ENCODE measurements around the gene RPN1.
"Not testable (repeated sequence)": the region's sequence is repeated elsewhere in the genome, so short reads cannot be mapped to it uniquely, and the experiment has no call there.

RPN1 gene

DNA sequence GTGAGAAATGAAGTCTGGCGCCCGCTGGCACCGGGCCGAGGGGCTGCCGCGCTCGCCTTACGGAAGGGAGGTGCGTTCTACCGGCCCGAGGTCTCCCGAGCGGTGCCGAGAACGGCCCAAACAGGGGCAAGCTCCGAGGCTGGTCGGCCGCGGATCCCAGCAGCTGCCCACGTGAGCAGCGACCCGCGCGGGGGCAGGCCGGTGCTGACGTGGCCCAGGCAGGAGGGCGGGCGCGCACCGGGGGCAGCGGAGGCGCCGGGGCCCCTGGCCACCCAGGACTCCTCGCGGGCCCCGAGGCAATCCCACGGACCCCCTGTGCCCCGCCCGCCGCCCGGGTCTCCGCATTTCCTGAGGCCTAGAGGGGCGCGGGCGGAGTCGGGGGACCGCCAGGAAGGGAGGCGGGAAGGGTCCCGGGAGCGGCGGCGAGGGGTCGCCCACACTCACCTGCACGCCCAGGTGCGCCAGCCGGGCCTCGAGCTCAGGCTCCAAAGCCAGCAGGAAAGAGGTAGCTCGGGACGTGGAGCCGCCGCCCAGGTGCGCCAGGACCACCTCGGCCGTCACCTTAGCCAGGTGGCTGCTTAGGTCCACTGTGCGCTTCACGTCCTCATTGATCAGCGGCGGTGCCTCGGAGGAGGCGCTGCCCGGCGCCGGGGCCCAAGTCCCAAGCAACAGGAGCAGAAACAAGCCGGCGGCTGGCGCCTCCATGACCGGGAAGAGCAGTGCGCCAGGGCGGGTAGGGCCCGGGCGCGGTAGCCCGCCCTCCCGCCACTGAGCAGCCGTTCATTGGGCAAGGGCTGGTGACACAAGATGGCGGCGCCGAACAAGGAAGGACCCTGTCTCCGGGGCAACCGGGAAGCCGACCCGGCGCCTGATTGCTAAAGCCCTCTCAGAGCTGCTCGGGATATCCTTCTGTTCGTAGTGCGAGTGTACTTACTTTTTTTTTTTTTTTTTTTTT lies at the start of gene RPN1:
Gene RPN1 (minus strand): TSS at position 723 of the 955 bp plus-strand sequence. CDS start 18 bp downstream, at position 705.
- DNase-seq (ENCODE audit: low read depth), result peak; percentile 81

GRCh38 chr3:128698211-128699047 lies 47.8 kb upstream of the RPN1 start:
- no peak for DNase-seq (ENCODE audit: low read depth)

DNA sequence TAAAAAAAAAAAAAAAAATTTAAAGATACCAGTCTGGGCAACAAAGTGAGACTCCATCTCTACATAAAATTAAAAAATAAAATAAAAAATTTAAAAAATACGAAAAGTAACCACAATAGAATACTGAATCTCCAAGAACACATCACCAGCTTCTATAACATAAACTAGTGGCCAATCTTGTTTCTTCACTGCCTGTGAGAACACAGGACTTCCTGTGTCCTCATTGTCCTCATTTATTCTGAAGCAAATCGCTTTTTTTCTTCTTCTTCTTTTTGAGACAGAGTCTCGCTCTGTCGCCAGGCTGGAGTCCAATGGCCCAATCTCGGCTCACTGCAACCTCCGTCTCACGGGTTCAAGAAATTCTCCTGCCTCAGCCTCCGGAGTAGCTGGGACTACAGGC lies 46.7 kb upstream of the RPN1 start:
- no peak for DNase-seq (ENCODE audit: low read depth)

DNA sequence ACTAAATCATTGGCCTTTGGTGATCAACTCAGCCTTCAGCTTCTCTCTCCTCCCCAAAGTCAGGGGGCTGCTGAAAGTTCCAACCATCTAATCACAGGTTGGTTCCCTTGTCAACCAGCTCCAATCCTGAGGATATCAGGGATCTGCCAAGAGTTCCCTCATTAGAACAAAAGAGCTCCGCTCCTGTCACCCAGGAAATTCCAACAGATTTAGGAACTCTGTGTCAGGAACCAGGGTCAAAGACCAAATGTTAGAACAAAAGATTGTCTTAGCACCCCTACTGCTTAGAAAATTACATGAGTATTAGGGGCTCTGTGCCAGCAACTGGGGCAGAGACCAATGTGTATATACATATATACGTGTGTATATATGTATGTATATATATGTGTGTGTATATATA lies 43.1 kb upstream of the RPN1 start:
- no peak for DNase-seq (ENCODE audit: low read depth)

DNA sequence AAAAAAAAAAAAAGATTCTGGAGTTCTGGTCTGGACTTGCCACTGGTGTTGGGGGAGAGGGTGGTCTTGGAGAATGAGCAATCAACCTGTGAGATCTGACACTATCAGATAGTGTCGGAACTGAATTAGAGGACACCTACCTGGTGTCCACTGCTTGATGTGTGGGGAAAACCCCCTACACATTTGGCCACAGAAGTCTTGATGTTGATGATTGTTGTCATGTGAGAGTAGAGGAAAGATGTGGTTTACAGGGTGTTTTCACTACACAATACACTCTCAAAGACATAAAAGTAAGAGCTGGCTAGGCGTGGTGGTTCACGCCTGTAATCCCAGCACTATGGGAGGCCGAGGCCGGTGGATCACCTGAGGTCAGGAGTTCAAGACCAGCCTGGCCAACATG lies 38.4 kb upstream of the RPN1 start:
- no peak for DNase-seq (ENCODE audit: low read depth)

- DNase-seq (ENCODE audit: low read depth), result no peak
Observed at GRCh38 chr3:128686465-128686864, 35.8 kb upstream of the RPN1 start.

DNA sequence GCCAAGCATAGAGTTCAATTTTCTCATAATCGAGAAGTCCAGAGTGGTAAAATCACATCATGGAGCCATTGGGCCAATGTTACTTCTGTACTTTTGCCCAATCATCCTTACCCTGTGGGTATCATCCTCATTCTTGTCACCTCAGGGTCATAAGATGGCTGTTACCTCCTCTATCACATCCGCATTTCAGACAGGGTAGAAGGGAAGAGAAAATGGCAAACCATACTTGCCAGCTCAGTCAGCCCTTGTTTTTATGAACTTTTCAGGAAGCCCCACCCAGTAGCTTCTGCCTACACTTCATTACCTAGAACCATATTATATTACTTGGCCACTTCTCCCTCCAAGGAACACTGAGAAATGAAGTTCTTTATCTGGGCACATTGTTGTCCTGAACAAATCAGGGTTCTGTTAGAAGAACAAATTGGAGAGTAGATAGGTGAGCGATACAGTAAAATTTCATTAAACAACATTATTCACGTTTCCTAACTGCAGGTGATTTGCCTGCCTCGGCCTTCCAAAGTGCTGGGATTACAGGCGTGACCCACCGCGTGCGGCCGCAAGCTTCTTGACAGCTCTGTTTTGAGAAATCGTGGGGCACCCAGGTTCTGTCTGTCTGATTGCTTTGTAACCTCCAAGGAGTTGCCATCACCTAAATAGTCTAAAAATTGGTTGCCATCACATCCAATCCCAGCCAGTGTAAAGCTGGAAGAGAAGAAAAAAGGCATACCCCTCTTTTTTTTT lies 34.5 kb upstream of the RPN1 start:
- DNase-seq (ENCODE audit: low read depth), result no peak

- DNase-seq (ENCODE audit: low read depth), result no peak
Observed at GRCh38 chr3:128683957-128684356, 33.3 kb upstream of the RPN1 start.

DNA sequence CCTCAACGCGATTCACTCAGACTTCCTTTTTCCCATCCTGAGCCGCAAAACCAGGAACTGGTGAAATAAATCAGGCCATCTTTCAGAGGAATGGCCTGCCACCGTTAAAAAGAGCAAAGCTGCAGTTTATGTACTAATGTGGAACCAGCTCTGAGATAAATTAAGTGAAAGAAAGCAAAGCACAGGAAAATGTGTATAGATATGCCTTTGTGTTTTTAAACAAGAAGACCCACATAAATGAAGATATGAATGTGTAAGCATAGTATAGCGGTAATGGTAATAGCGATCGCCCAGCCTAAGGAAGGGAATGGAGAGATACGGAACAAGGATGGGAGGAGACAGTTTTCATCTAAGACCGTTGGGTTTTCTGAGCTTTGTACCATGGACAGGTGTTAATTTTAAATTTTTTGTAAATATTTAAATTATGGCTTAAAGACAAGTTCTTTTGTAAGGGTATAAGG lies 30.8 kb upstream of the RPN1 start:
- DNase-seq (ENCODE audit: low read depth), result no peak

- peak; percentile 90 for DNase-seq (ENCODE audit: low read depth)
Observed at GRCh38 chr3:128680603-128681368, 30.2 kb upstream of the RPN1 start.

DNA sequence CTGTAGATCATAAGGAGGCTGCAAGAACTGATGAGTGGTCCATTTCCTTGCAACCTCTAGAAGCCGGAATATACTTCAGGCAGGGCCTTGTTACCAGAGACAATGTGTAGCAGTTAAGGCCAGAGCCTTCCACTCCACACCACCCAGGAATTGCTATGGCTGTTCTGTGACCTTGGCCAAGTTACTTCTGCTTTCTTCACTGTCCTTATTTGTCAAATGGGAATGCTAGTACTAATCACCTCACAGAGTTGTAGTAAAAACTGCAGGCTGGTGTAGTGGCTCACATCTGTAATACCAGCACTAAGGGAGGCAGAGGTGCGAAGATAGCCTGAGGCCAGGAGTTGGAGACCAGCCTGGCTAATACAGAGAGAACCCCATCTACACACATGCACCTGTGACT lies 28.7 kb upstream of the RPN1 start:
- no peak for DNase-seq (ENCODE audit: low read depth)

- not testable (repeated sequence) for DNase-seq (ENCODE audit: low read depth)
Observed at GRCh38 chr3:128675802-128676201, 25.2 kb upstream of the RPN1 start.

DNA sequence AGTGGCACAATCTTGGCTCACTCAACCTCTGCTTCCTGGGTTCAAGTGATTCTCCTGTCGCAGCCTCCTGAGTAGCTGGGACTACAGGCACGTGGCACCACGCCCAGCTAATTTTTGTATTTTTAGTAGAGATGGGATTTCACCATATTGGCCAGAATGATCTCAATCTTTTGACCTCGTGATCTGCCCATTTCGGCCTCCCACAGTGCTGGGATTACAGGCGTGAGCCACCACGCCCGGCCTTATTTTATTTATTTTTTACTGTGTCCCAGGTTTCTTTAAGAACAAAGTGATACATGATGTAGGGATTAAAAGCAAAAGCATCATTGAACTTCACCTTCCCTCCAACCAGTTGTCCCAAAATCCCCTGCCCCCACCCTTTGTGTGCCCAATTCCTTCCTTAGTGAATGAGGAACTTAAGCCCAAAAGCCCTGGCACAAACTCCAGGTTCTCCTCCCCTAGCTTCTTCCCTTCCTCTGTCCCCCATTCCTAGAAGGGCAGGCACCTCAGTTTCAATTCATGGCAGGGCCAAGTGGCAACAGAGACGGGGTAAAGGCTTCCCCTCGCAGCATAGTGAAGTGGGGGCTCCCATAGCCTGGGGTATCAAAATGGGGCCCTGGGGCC lies 23.7 kb upstream of the RPN1 start:
- DNase-seq (ENCODE audit: low read depth), result no peak

- DNase-seq (ENCODE audit: low read depth), result no peak
Observed at GRCh38 chr3:128667641-128668040, 17.0 kb upstream of the RPN1 start.

DNA sequence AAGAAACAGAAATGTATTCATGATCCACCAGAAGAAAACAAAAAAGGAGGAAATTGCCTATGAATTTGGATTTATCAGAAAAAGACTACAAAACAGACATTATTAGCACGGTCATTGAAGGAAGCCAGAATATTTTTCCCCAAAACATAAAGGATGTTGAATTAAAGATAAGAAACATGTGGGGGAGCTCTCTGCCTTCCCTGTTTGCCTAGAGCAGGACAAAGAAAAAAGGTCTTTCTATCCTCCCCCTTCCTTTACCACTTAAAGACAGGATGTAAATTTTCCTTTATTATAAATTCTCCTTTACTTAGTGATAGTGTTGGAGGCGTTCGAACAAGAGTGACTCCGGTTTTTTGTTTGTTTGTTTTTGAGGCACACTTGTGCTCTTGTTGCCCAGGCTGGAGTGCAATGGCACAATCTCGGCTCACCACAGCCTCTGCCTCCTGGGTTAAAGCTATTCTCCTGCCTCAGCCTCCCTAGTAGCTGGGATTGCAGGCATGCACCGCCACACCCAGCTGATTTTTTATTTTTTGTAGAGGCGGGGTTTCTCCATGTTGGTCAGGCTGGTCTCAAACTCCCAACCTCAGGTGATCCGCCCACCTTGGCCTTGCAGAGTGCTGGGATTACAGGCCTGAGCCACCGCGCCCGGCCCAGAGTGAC lies 14.9 kb upstream of the RPN1 start:
- no peak for DNase-seq (ENCODE audit: low read depth)

DNA sequence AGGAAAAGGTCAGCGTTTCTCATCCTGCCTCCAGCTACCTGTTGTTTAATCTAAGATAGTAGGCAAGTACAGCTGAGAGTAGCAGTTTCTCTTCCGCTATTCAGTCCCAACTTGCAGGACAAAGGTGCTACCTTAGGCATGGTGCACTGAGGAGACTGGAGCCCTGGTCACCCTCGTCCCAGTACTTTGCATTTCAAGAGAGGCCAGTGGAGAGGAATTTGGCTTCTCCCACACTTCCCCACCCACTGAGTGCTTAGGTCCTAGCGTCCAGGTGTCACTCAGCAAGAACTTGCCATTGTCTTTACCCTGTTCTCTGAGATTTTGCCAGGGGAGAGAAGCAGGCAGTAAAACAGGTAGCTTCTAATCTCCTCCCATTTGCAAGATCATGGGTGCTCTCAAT lies 12.5 kb upstream of the RPN1 start:
- no peak for DNase-seq (ENCODE audit: low read depth)

- DNase-seq (ENCODE audit: low read depth), result no peak
Observed at GRCh38 chr3:128655531-128655930, 4.9 kb upstream of the RPN1 start.

DNA sequence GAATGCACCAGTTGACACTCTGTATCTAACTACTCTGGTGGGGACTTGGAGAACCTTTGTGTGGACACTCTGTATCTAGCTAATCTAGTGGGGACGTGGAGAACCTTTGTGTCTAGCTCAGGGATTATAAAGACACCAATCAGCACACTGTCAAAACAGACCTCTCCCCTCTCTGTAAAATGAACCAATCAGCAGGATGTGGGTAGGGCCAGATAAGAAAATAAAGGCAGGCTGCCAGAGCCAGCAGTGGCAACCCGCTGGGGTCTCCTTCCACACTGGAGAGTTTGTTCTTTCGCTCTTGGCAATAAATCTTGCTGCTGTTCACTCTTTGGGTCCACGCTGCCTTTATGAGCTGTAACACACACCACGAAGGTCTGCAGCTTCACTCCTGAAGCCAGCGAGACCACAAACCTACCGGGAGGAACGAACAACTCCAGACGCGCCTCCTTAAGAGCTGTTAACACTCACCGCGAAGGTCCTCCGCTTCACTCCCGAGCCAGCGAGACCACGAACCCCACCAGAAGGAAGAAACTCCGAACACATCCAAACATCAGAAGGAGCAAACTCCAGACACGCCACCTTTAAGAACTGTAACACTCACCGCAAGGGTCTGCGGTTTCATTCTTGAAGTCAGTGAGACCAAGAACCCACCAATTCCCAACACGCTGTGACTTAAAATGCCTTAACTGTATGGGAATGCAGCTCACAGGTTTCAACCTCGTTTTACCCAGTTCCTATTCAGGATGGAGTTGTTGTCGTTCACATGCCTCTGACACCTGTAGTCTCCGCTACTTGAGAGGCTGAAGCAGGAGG lies 3.6 kb upstream of the RPN1 start:
- DNase-seq (ENCODE audit: low read depth), result not testable (repeated sequence)

- not testable (repeated sequence) for DNase-seq (ENCODE audit: low read depth)
Observed at GRCh38 chr3:128653383-128653992, 2.9 kb upstream of the RPN1 start.

Measured in stimulated activated CD8-positive, alpha-beta memory T cell treated with anti-CD3 and anti-CD28 coated beads, Interleukin-15, amount 100 ng/mL, for 24 hours (primary cell).